SK-N-MC (cell line): ENCODE measurements around the gene TTC34.
"Not testable (repeated sequence)": the region's sequence is repeated elsewhere in the genome, so short reads cannot be mapped to it uniquely, and the experiment has no call there.

Source experiments
- EZH2 ChIP-seq: fragments of 200-600 bp; sonication (generic); IDR thresholded peaks from one replicate; pipeline ENCODE4 v1.6.1; 2017; ENCODE audit warnings: antibody characterized with exemption
- FOXP2 ChIP-seq: optimal IDR thresholded peaks from 2 replicates; pipeline ENCODE3; 2011; ENCODE audit warnings: mild to moderate bottlenecking, moderate library complexity; ENCODE audit not compliant: insufficient read depth; ENCODE audit errors: extremely low read length, control extremely low read depth
- POLR2AphosphoS5 ChIP-seq: IDR thresholded peaks from 2 replicates; pipeline ENCODE4 v1.6.1; 2012; ENCODE audit warnings: mild to moderate bottlenecking, low read depth, low read length, borderline replicate concordance

DNA sequence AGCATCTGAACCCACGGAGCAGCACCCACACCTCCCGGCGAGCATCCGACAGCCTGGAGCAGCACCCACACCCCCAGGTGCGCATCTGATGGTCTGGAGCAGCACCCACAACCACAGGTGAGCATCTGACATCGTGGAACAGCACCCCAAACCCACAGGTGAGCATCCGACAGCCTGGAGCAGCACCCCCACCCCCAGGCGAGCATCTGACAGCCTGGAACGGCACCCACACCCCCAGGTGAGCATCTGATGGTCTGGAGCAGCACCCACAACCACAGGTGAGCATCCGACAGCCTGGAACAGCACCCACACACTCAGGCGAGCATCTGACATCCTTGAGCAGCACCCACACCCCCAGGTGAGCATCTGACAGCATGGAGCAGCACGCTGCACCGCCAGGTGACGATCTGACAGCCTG is 114.3 kb downstream of the TTC34 start:
- TF ChIP-seq EZH2, FOXP2, POLR2AphosphoS5: not testable (repeated sequence)
